Erythroblast (primary cell): ENCODE measurements around the gene MRPS35.

Experiments
- GATA1 ChIP-seq: IDR thresholded peaks from 2 replicates; pipeline ENCODE4 v1.6.1; 2011; ENCODE audit warnings: low read depth, mild to moderate bottlenecking, control low read depth, low read length, moderate library complexity
- POLR2A ChIP-seq: IDR thresholded peaks from 2 replicates; pipeline ENCODE4 v1.6.1; 2011; ENCODE audit warnings: mild to moderate bottlenecking, low read length

DNA sequence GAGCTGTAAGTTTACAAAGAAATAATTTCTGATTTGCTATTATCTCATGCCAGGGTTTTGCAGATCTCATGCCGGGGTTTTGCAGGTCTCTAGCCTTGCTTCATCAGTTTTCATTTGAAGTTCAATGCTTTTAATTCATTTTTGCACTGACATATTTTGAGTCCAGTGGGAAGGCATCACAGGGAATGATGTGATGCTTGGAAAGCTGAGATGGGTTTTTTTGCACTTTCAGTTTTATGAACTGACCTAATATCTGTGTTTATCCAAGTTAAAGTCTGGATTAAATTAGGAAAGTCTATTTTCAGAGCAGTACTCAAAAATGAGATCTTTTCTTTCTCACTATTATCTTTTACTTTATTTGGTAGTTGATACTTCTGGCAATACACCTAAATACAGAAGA, 38.0 kb upstream of the MRPS35 start:
- TF ChIP-seq POLR2A (no peak), GATA1 (no peak)
